Measurements from ENCODE around the gene RCCD1.

GRCh38 chr15:90905306-90906180 lies 49.1 kb upstream of the RCCD1 start:
- TF ChIP-seq CTCF (IDR thresholded peaks at IDR 0.05; ENCODE audit: low read depth, low read length, poor library complexity, severe bottlenecking) (no peak), EZH2phosphoT487 (IDR thresholded peaks at IDR 0.05; ENCODE audit: borderline replicate concordance, low read length) (no peak)

Data from DOHH2 (cell line).